GM12878 (cell line): ENCODE data around the gene IMPG2. TPM values are rescaled to one million over a fixed set of nuclear protein-coding genes. Genes with fewer than 3 reads are reported as not detected.

Experiments
- ATAC-seq: fragments of 200-7000 bp; cut with Tn5 transposase; 3 replicates; pipeline ENCODE4 v1.9.1; 2020; ENCODE audit warnings: mild to moderate bottlenecking, moderate library complexity
- BruUV-seq: library from RNA; stranded (reverse); fragments of 400-500 nt; replicated peaks from 2 replicates; lab custom pipeline; 2021; lab: Mats Ljungman, UMichigan
- CTCF ChIA-PET: fragments of 300-600 bp; sonication (Branson Sonifier 250); formaldehyde crosslinking; extraction: SDS; loops from one replicate; lab custom pipeline; 2021; ENCODE audit warnings: inconsistent platforms; lab: Yijun Ruan, JAX
- POLR2A ChIA-PET: fragments of 350-600 bp; formaldehyde crosslinking; extraction: SDS; loops from one replicate; lab custom pipeline; 2021; ENCODE audit warnings: inconsistent platforms; lab: Charles Lee
- RAD21 ChIA-PET: fragments of 300-600 bp; sonication (Branson Sonifier 250); formaldehyde crosslinking; loops from one replicate; lab custom pipeline; 2023; ENCODE audit warnings: antibody characterized with exemption; ENCODE audit not compliant: unreplicated experiment; lab: Charles Lee
- SMC1A ChIA-PET: fragments of 300-600 bp; sonication (Branson Sonifier 250); formaldehyde crosslinking; loops from one replicate; lab custom pipeline; 2023; ENCODE audit not compliant: unreplicated experiment, uncharacterized antibody; lab: Charles Lee
- DNase-seq: peaks from one replicate; pipeline ENCODE4 v3.0.0-alpha.2; 2011; ENCODE audit warnings: low read depth, low spot score
- FAIRE-seq: peaks from 3 replicates; lab custom pipeline; 2011; peaks lifted over from hg19 to GRCh38; lab: Jason Lieb, UNC
- H2AFZ ChIP-seq: 2 replicates; pipeline ENCODE4 v1.6.0; 2011; ENCODE audit warnings: low read depth, low read length, control low read depth; ENCODE audit not compliant: control insufficient read depth
- H3K27ac ChIP-seq: 2 replicates; pipeline ENCODE4 v1.5.1; 2011; ENCODE audit warnings: control low read depth; ENCODE audit not compliant: control insufficient read depth, insufficient read depth
- H3K27me3 ChIP-seq, 2 experiments: replicated peaks in 1 of 2; 2 replicates each; pipeline versions ENCODE4 v1.6.0 to v1.6.1; 2011; ENCODE audit warnings: low read length in 1 of 2; ENCODE audit not compliant: control insufficient read depth in 2 of 2, insufficient read depth in 2 of 2
- H3K36me3 ChIP-seq, 2 experiments: 2 replicates each; pipeline ENCODE4 v1.5.1; 2011; ENCODE audit warnings: low read length in 1 of 2; ENCODE audit not compliant: control insufficient read depth in 2 of 2, insufficient read depth in 2 of 2
- H3K4me1 ChIP-seq: 2 replicates; pipeline ENCODE4 v1.6.1; 2011; ENCODE audit warnings: mild to moderate bottlenecking, low read length, moderate library complexity, mixed read lengths; ENCODE audit not compliant: control insufficient read depth, insufficient read depth
- H3K4me2 ChIP-seq: 2 replicates; pipeline ENCODE4 v1.6.0; 2011; ENCODE audit warnings: control low read depth; ENCODE audit not compliant: control insufficient read depth, insufficient read depth
- H3K4me3 ChIP-seq: fragments of 200-600 bp; sonication (generic); 2 replicates; pipeline ENCODE4 v1.5.1; 2016
- H3K79me2 ChIP-seq: 2 replicates; pipeline ENCODE4 v1.6.0; 2011; ENCODE audit warnings: low read length; ENCODE audit not compliant: control insufficient read depth, insufficient read depth
- H3K9ac ChIP-seq: 2 replicates; pipeline ENCODE4 v1.8.0; 2011; ENCODE audit warnings: low read length, control low read depth, mixed read lengths; ENCODE audit not compliant: control insufficient read depth, insufficient read depth
- H3K9me3 ChIP-seq: replicated peaks from 3 replicates; pipeline ENCODE4 v1.5.1; 2011; ENCODE audit warnings: mild to moderate bottlenecking, low read length; ENCODE audit not compliant: control insufficient read depth, insufficient read depth
- H4K20me1 ChIP-seq: 2 replicates; pipeline ENCODE4 v1.6.0; 2011; ENCODE audit not compliant: control insufficient read depth, insufficient read depth
- E2F4 ChIP-seq: IDR thresholded peaks from 2 replicates; pipeline ENCODE4 v1.6.1; 2012; ENCODE audit warnings: low read depth, low read length, improper control_type of control experiment
- ESRRA ChIP-seq: IDR thresholded peaks from 2 replicates; pipeline ENCODE4 v1.6.1; 2012; ENCODE audit warnings: mild to moderate bottlenecking, low read length, improper control_type of control experiment
- JUNB ChIP-seq: IDR thresholded peaks from 2 replicates; pipeline ENCODE4 v1.6.1; 2016; ENCODE audit warnings: antibody characterized with exemption, mild to moderate bottlenecking
- KLF5 ChIP-seq: fragments of 450-650 bp; IDR thresholded peaks from 2 replicates; pipeline ENCODE4 v1.6.1; 2014; ENCODE audit warnings: mild to moderate bottlenecking; ENCODE audit not compliant: partially characterized antibody
- MEF2A ChIP-seq: IDR thresholded peaks from 2 replicates; pipeline ENCODE4 v1.6.1; 2011; ENCODE audit warnings: low read depth, mild to moderate bottlenecking, low read length, moderate library complexity; ENCODE audit not compliant: insufficient read depth
- NR2C1 ChIP-seq: fragments of 450-650 bp; IDR thresholded peaks from 2 replicates; pipeline ENCODE4 v1.6.1; 2017; ENCODE audit warnings: antibody characterized with exemption, mild to moderate bottlenecking, moderate library complexity
- ZNF207 ChIP-seq: fragments of 450-650 bp; IDR thresholded peaks from 2 replicates; pipeline ENCODE4 v1.6.1; 2014; ENCODE audit warnings: antibody characterized with exemption, mild to moderate bottlenecking, borderline replicate concordance
- WGBS: methylation state at CpG from one replicate; pipeline ENCODE4 v1.1.6; 2016; ENCODE audit warnings: low lambda C conversion rate; ENCODE audit not compliant: insufficient replicate concordance, insufficient coverage; ENCODE audit errors: missing lambda C conversion rate; 5-methylcytosine and 5-hydroxymethylcytosine counted together
- in situ Hi-C: fragments of 300-500 bp; cut with MboI; formaldehyde crosslinking; loops from 9 replicates; pipeline ENCODE4 v1.14.3; 2018; ENCODE audit warnings: mixed read lengths
- intact Hi-C: fragments of 100-400 bp; cut with micrococcal nuclease; formaldehyde crosslinking; loops from one replicate; pipeline ENCODE4 v1.14.2; 2022; ENCODE audit not compliant: unreplicated experiment
- polyA plus RNA-seq, 11 experiments: library from polyadenylated mRNA; depleted of rRNA in 4 of 11; unstranded in 6 of 11; stranded (reverse) in 5 of 11; fragments of >200 nt; fragmentation: Nextera tagmentation in 4 of 11; fragmentation: Illumina TruSeq in 1 of 11; extraction: Ambion mirVana in 4 of 11; extraction: Trizol in 1 of 11; gene quantifications; 1 replicate in 1 of 11; 2 replicates in 10 of 11; pipeline versions ENCODE4 v1.2.1 to v1.2.3, GENCODE V29; 2011 to 2016; ENCODE audit warnings: inconsistent platforms in 2 of 11, missing spikeins in 2 of 11, low read depth in 1 of 11
- total RNA-seq, 4 experiments: library from RNA; depleted of rRNA in 3 of 4; stranded (reverse); fragments of >200 nt in 3 of 4; fragmentation: Illumina TruSeq in 1 of 4; extraction: Trizol in 1 of 4; gene quantifications; 2 replicates each; pipeline versions ENCODE4 v1.2.1 to v1.2.3, GENCODE V29; 2013 to 2021
- TF ChIP-seq, protein P1 (sequence below): IDR thresholded peaks from 2 replicates; pipeline ENCODE4 v1.6.1; 2012; ENCODE audit warnings: improper control_type of control experiment, low read depth, low read length; ENCODE audit not compliant: insufficient replicate concordance
- TF ChIP-seq, protein P2 (sequence below): fragments of 450-650 bp; IDR thresholded peaks from 2 replicates; pipeline ENCODE4 v1.6.1; 2014; ENCODE audit warnings: mild to moderate bottlenecking
- TF ChIP-seq, protein P3 (sequence below): fragments of 450-650 bp; IDR thresholded peaks from 2 replicates; pipeline ENCODE4 v1.6.1; 2016; ENCODE audit warnings: mild to moderate bottlenecking
- TF ChIP-seq, protein P4 (sequence below): IDR thresholded peaks from 2 replicates; pipeline ENCODE4 v1.6.1; 2011; ENCODE audit warnings: borderline replicate concordance, low read depth, mild to moderate bottlenecking, moderate library complexity, mixed read lengths, low read length; ENCODE audit not compliant: insufficient read depth; ENCODE audit errors: extremely low read length

IMPG2 gene
- total and polyA plus RNA-seq, 10 of the 15 experiments (the other 5 are each of a cell fraction or from before 2014, with no cell fraction given) = under 0.01 to 0.17 (median 0.10) TPM; not detected in 3

GRCh38 chr3:101325393-101326134 is 5.2 kb upstream of the IMPG2 start (continued):
- TF ChIP-seq, protein P1, sequence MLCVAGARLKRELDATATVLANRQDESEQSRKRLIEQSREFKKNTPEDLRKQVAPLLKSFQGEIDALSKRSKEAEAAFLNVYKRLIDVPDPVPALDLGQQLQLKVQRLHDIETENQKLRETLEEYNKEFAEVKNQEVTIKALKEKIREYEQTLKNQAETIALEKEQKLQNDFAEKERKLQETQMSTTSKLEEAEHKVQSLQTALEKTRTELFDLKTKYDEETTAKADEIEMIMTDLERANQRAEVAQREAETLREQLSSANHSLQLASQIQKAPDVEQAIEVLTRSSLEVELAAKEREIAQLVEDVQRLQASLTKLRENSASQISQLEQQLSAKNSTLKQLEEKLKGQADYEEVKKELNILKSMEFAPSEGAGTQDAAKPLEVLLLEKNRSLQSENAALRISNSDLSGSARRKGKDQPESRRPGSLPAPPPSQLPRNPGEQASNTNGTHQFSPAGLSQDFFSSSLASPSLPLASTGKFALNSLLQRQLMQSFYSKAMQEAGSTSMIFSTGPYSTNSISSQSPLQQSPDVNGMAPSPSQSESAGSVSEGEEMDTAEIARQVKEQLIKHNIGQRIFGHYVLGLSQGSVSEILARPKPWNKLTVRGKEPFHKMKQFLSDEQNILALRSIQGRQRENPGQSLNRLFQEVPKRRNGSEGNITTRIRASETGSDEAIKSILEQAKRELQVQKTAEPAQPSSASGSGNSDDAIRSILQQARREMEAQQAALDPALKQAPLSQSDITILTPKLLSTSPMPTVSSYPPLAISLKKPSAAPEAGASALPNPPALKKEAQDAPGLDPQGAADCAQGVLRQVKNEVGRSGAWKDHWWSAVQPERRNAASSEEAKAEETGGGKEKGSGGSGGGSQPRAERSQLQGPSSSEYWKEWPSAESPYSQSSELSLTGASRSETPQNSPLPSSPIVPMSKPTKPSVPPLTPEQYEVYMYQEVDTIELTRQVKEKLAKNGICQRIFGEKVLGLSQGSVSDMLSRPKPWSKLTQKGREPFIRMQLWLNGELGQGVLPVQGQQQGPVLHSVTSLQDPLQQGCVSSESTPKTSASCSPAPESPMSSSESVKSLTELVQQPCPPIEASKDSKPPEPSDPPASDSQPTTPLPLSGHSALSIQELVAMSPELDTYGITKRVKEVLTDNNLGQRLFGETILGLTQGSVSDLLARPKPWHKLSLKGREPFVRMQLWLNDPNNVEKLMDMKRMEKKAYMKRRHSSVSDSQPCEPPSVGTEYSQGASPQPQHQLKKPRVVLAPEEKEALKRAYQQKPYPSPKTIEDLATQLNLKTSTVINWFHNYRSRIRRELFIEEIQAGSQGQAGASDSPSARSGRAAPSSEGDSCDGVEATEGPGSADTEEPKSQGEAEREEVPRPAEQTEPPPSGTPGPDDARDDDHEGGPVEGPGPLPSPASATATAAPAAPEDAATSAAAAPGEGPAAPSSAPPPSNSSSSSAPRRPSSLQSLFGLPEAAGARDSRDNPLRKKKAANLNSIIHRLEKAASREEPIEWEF = no peak
- no peak for TF ChIP-seq ZNF207

DNA sequence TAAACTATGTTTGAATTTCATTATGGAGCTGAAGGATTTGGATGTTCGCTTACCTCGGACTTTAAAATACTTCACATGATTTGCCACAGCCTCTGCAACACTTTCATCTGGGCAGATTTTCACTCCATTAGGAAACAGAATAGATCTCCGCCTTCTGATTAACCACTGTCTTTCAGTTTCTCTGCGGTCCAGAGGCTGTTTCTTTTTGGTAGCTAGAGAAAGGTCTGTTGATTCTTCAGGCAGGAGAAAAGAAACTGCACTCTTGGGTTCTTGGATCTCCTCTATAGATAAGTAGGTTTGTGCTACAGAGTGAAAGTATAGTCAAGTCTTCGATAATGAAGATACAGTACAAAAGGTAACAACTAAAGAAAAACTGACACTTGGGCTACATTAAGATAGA is 844 bp downstream of the IMPG2 start:
- ChIA-PET POLR2A (no interaction called here), SMC1A (interaction anchor here (1.3 kb wide), 1 partner anchor 40 kb away, joined by 3 read pairs; no protein-coding TSS in a partner anchor), CTCF (no interaction called here), RAD21 (no interaction called here)
- Histone ChIP-seq H3K9ac (no peak overlapping the region), H3K4me3 (no peak overlapping the region), H3K27me3 (no peaks in the 10 kb centered on the region), H3K36me3 (no peaks in the 10 kb centered on the region), H3K4me2 (no peak overlapping the region), H2AFZ (no peak overlapping the region), H3K9me3 (no peaks in the 10 kb centered on the region), H3K4me1 (no peaks in the 10 kb centered on the region), H4K20me1 (no peaks in the 10 kb centered on the region), H3K79me2 (no peaks in the 10 kb centered on the region), H3K27ac (no peak overlapping the region)
- ATAC-seq = no peak
- DNase-seq = no peak
- intact Hi-C loops (no loop called here), in situ Hi-C loops (no loop called here)
- BruUV-seq = no TSS peak
- WGBS = 97% methylated on average over 5 of the region's 5 CpGs
- FAIRE-seq = no peak
- TF ChIP-seq NR2C1 (no peak), KLF5 (no peak), E2F4 (no peak), MEF2A (no peak), ESRRA (no peak), JUNB (no peak)
- TF ChIP-seq, protein P2, sequence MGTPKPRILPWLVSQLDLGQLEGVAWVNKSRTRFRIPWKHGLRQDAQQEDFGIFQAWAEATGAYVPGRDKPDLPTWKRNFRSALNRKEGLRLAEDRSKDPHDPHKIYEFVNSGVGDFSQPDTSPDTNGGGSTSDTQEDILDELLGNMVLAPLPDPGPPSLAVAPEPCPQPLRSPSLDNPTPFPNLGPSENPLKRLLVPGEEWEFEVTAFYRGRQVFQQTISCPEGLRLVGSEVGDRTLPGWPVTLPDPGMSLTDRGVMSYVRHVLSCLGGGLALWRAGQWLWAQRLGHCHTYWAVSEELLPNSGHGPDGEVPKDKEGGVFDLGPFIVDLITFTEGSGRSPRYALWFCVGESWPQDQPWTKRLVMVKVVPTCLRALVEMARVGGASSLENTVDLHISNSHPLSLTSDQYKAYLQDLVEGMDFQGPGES = no peak
- TF ChIP-seq, protein P3, sequence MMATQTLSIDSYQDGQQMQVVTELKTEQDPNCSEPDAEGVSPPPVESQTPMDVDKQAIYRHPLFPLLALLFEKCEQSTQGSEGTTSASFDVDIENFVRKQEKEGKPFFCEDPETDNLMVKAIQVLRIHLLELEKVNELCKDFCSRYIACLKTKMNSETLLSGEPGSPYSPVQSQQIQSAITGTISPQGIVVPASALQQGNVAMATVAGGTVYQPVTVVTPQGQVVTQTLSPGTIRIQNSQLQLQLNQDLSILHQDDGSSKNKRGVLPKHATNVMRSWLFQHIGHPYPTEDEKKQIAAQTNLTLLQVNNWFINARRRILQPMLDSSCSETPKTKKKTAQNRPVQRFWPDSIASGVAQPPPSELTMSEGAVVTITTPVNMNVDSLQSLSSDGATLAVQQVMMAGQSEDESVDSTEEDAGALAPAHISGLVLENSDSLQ = no peak
- TF ChIP-seq, protein P4, sequence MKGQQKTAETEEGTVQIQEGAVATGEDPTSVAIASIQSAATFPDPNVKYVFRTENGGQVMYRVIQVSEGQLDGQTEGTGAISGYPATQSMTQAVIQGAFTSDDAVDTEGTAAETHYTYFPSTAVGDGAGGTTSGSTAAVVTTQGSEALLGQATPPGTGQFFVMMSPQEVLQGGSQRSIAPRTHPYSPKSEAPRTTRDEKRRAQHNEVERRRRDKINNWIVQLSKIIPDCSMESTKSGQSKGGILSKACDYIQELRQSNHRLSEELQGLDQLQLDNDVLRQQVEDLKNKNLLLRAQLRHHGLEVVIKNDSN = no peak
